Choroid plexus epithelial cell (primary cell): ENCODE measurements around the gene NFX1.
"Not testable (repeated sequence)": the region's sequence is repeated elsewhere in the genome, so short reads cannot be mapped to it uniquely, and the experiment has no call there.

ENCODE experiments used
- DNase-seq: peaks from one replicate; pipeline ENCODE4 v3.0.0-alpha.2; 2010; ENCODE audit warnings: low read depth
- H3K4me3 ChIP-seq: 2 replicates; pipeline ENCODE4 v1.5.1; 2011; ENCODE audit warnings: low read depth, mild to moderate bottlenecking, control low read depth, low read length, moderate library complexity
- CTCF ChIP-seq: conservative IDR thresholded peaks from 2 replicates; pipeline ENCODE4 v1.5.1; 2011; ENCODE audit warnings: low read depth, mild to moderate bottlenecking, control low read depth, inconsistent platforms, low read length, moderate library complexity

NFX1 gene

DNA sequence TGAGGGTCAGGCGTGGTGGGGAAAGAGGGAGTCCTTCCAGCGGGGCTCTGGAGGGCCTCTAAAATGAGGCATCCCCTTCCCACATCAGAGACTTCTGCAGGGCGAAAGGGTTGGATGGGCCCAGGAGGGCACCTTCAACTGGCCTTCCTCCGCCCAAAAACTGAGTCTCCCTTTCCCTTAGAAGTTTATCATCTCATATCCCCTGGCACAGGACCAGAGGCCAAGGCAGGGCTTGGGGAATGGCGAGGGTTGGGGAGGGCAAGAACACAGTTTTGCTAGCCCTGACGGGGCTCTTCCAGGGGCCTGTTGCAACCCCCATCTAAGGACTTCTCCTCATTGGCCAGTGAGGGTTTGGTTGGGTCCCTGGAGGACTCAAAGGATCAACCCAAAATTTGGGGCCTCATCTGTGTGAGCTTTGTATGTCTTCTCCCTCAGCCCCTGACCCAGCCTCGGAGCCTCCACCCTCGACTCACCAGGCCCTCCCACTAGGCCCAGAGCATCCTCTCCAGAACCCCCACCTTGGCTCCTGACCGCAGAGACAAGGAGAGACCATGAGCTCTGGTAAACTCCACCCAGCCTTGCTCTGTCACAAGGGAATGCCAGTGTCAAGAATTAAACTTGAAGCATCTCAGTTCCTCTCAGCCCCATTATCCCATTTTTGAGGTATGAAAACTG, 87.9 kb downstream of the NFX1 start:
- no peak for TF ChIP-seq CTCF
- no peak overlapping the region for H3K4me3 ChIP-seq
- DNase-seq, result no peak

DNA sequence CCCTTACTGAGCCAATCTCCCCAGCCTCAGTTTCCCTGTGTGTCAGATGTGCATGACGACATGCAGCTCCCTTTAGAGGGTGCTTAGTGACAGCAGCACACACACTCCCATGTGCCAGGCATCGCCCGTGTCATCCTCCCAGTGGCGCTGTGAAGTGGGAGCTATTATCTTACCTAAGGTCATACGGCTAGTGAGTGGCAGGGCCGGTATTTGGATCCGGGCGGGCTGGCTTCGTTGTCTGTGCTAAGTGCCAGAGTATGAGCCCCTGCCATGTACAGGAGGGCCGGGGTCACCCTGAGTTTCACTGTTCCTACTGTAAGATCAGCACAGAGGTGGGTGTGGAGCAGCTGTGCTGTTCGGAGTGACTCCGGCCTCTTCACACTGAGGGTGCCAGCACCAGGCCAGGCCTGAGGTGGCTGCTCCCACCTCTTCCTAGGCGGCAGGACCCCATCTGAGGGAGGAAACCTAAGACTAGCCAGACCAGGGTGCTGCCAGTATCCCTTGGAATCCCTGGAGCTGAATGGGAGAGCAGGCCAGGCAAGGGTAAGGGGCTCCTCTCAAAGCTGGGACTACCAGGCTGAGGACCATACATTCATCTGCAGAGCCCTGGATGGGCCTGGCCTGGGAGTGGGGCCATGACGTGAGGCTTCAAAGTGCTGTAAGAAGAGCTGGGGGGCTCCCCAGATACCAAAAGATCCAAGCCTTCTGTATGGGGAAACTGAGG, 89.5 kb downstream of the NFX1 start:
- H3K4me3 ChIP-seq, result no peak overlapping the region
- DNase-seq, result no peak
- TF ChIP-seq CTCF, result no peak

- H3K4me3 ChIP-seq, result no peak overlapping the region
- no peak for TF ChIP-seq CTCF
- no peak for DNase-seq
These were observed 90.2 kb downstream of the NFX1 start for GRCh38 chr9:33380390-33381094.

- peak; percentile 65 for DNase-seq
- H3K4me3 ChIP-seq, result no peak overlapping the region
- TF ChIP-seq CTCF, result no peak
These were observed 91.0 kb downstream of the NFX1 start for GRCh38 chr9:33381231-33381791.

DNA sequence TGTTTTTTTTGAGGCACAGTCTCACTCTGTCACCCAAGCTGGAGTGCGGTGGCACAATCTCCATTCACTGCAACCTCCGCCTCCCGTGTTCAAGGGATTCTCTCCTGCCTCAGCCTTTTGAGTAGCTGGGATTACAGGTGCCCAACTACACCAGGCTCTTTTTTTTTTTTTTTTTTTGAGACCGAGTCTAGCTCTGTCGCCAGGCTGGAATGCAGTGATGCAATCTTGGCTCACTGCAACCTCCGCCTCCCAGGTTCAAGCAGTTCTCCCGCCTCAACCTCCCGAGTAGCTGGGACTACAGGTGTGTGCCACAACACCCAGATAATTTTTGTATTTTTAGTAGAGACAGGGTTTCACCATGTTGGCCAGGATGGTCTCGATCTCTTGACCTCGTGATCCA, 92.1 kb downstream of the NFX1 start:
- not testable (repeated sequence) for DNase-seq, H3K4me3 ChIP-seq

GRCh38 chr9:33383396-33383795, 93.1 kb downstream of the NFX1 start:
- DNase-seq, H3K4me3 ChIP-seq: not testable (repeated sequence)

GRCh38 chr9:33385536-33385935, 95.2 kb downstream of the NFX1 start:
- not testable (repeated sequence) for DNase-seq

DNA sequence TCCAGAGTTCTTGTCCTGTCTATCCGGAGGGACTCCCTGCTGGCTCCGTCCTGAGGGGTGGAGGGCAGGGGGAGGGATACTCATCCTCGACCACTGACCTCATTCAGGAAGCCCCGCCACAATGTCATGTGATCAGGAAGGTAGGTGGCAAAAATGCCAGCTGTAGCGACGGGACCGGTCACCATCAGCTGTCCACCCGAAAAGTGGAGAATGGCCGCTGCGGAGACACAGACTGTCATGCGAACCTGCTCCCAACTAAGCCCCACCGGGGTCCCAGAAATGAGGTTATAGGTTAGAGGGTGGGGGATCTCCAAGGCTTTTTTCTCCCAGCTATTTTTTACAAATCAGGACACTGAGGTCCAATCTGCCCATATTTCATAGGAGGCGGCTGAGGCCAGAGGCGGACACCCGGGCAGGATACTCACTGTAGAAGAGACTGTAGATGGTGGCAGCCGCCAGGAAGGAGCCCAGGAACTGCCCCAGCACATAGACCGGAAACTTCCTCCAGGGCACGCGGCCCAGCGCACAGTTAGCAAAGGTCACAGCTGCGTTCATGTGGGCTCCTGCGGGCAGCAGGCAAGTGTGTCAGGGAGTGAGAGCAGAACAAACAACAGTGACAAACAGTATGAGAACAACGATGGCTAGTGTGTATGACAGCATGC, 95.8 kb downstream of the NFX1 start:
- not testable (repeated sequence) for H3K4me3 ChIP-seq, DNase-seq

More at GRCh38 chr9:33385536-33385935, 95.2 kb downstream of the NFX1 start:
- H3K4me3 ChIP-seq, result not testable (repeated sequence)

DNA sequence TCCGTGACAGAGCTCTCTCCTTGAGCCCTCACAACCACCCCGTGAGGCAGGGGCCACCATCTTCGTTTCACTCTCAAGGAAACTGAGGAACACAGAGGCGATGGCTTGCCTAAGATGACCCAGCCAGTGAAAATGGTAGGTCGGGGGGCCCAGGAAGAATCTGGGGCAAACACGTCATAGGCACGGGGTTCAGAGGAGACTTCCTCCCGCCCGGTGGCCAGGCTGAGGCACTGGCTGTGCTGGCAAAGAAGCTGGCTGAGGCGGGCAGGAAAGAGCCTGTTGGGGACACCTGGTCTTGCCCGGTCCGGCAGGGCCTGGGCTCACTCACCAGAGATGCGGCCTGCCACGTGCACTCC, 96.3 kb downstream of the NFX1 start:
- DNase-seq, H3K4me3 ChIP-seq: not testable (repeated sequence)

GRCh38 chr9:33386998-33387397, 96.7 kb downstream of the NFX1 start:
- not testable (repeated sequence) for DNase-seq, H3K4me3 ChIP-seq
